Retina (tissue), 1 donor: ENCODE measurements around the gene IQSEC1.

Experiments used
- DNase-seq: peaks from one replicate; pipeline ENCODE4 v3.0.0-alpha.2; 2016

IQSEC1 gene

DNA sequence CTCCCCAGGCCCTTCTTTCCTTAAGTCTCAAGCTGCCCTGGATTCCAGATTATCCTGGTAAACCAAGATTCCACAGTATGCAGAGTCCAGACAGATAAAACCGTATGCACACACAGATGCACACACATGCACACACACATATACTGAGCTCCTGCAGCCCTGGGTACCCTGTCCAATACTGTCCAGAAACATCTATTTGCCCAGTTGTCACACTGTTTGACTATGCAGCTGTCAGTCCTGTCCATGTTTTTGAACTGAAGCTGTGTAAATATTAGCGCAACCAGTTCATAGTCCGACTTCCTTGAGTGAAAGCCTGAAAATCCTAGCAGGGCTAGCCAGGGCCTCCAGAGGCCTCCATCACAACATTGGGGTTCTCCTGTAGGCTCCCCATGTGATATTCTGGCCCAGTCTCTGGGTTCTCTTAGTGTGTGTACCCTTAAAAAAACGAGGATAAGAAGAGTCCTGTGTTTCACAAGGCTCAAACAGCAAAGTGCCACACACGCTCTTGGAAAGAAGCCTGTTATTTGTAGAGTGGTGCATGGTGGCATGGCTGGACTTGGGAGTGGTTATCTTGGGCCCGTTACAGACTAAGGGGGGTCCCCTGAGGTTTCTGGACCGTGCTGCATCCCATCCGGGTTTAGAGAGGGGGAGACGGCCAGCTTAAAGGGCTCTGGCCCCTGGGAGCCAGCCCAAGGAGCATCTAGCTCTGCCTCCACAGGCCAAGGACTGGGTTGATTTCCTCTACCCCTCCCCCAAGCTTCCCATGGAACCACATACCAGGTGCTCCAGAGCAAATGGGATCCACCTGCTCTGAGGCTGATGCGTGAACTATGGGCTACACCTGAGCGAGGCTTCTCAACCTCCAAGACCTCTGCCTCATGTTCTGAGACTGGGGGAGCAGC, 108.3 kb downstream of the IQSEC1 start:
- DNase-seq = no peak

DNA sequence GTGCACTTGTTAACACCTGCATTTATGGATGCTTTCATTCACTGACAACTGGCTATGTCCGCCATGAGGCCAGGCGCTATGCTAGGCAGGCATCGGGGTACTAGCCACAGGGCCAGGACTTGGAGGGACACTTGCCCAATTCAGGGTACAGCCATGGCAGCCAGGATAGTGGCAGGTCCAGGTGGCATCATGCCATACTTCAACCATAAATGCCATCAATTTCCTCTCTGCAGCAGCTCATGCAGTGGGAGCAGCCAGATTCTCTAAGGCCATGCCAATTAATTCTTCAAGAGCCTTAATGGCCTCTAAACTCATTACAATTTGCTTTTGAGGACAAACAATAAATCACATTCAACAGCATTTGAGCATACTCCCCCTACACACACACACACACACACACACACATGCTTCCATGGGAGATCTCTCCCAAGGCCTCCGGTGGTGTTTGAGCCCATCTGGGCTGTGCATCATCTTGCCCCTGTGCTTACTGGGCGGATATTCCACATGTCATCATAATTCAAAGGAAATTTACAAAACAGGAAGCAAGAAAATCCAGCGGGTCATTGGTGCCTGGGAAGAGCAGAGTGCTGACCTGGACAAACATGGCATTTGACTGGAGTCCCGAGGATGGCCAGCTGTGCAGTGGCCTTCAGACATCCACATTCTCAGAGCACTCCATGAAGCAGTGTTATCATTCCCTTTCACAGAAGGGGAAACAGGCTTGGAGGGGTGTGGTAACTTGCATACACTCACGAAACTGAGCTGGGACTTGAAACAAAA, 109.1 kb downstream of the IQSEC1 start:
- DNase-seq = no peak

DNA sequence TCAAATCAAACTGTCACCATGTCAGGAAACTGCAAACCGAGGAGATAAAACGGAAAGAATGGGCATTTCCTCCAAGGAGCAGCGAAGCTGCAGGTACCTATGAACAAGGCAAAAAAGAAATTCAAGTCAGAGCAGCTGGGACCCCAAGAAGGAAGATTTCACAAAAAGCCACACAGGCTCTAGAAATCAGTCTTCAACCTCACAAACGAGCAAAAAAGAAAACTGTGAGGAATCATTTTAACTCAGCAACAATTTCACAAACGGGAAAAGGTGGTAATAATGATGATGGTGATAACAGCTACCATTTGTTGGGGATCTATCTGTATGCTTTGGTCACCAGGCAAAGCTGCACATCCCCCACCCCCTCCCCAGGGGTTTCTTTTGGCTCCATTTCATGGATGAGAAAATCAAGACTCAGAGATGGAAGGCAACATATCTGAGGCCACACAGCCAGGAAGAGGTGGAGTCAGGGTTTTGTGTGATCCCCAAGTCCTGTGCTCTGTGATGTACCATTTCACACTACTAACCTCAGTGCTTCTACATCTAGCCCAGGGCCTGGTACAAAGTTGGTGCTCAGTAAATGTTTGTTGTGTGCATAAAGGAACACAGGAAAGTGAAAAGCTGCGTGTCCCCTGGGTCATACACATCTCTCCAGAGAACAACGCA, 109.9 kb downstream of the IQSEC1 start:
- no peak for DNase-seq

DNA sequence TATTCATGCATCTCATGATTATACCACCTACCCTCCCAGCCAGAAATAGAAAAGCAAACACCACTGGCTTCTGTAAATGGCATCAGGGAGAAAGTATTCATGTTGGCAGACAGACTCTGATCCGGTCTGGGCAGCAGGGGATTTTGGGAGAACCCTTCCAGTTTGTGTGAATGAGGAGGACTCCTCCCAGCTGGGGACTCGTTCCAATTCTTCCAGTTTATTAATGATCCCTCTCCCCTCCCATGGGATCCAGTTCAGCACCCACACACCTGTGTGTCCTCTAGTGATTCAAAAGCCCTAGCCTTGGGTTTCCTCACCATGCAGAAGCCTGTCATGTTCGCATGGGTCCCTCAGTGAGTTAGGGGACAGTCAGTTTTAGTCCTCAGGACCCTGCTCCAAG, 110.9 kb downstream of the IQSEC1 start:
- DNase-seq = no peak

DNA sequence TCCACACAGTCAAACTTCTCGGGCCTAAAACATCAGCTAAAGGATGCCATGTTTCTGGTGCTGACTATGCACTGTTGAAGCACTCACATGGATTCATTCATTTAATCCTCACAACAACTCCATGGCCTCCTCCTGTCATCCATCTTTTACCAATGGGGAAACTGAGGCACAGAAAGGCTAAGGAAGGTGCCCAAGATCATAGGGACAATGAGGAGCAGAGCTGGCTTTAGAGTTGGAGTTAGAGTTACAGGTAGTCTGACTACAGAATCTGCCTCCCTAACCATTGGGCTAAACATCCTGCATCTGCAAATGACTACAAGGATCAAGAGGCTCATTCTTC, 111.6 kb downstream of the IQSEC1 start:
- no peak for DNase-seq

DNA sequence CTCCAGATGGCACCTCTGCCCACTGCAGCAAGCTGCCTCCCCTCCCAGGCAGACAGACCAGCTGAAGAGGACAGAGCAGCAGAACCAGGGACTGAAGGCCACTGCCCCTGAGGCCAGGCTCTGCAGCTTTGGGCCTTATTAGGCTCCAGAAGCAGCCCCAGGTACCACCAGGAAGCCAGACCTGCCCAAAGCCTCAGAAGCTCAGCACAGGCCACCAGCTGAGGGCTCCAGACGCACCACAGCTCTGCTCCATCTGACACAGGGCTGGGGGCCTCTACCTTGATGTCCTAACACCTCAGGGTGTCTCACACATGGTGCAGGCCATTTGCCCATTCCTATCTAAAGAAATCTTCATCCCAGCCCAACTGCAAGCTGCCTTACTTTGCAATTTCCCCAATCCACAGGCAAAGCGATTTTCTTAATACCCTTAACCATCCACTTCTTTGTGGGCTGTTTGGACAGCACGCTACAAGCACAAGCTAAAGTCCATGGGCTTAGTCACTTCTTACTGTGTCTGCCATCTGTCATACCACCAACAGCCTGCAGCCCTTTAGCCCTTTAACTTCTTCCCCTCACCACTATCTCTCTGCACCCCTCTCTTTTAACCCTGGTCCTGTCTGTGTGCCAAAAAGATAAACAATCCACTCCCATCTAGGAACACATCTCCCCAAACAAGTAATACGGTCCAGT, 112.1 kb downstream of the IQSEC1 start:
- no peak for DNase-seq

DNA sequence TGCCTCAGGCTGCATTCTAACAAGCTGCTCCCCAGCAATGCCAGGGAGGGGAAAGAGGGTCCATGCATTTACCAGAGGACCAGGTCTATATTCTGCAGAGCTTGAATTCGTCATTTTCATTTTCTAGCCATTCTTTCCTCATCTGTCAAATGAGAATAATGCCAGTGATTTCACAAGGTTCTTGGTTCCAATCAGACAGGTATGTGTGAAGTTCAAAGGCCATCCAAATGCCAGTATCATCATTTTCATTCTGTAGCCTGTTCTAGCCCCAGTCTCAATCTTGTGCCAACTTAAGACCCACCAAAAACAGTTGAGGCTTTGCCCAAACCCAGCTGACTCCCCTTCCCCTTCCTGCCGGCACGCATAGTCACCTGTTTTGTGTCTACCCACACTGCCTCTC, 112.7 kb downstream of the IQSEC1 start:
- no peak for DNase-seq

DNA sequence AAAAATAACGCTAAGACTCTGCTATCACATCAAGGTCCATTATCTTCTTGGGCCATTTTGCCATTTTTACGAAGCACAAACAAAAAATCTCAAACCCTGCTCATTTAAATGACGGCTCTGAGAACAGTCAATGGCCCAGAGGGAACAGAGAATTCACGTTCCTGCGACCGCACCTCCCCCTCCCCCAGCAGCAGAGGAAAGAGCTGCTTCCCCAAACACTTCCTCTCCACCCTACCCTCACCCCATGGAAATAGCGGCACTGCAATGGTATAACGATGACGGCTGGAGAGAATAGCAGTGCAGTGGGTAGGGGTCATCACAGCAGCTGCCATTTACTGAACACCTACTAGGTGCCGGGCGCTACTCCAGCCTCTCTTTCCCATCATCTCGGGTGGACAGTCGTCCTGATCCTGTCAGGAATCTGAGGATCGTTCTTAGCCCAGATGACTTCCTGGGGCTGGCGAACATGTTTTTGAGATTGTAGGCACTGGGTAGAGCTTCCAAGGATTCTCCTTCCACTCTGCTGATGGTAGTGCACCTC, 113.3 kb downstream of the IQSEC1 start:
- DNase-seq = no peak

DNA sequence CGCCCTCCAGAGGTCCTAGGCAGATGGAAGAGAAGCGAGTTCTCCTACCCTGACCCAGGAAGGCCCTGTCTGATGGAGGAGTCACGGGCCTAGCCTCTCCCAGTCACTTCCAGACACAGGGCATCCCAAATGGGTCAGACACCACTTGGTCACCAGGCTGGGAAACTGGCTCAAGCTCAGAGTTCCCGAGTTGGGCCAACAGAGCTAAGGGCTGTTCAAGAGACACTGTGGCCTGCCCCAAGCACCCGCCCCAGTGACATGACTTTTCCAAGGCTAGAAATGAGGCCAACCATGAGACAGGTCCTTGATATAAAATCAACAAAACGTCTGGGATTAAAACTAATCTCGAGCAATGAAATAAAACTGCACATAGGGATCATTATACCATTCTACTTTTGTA, 113.8 kb downstream of the IQSEC1 start:
- no peak for DNase-seq

DNA sequence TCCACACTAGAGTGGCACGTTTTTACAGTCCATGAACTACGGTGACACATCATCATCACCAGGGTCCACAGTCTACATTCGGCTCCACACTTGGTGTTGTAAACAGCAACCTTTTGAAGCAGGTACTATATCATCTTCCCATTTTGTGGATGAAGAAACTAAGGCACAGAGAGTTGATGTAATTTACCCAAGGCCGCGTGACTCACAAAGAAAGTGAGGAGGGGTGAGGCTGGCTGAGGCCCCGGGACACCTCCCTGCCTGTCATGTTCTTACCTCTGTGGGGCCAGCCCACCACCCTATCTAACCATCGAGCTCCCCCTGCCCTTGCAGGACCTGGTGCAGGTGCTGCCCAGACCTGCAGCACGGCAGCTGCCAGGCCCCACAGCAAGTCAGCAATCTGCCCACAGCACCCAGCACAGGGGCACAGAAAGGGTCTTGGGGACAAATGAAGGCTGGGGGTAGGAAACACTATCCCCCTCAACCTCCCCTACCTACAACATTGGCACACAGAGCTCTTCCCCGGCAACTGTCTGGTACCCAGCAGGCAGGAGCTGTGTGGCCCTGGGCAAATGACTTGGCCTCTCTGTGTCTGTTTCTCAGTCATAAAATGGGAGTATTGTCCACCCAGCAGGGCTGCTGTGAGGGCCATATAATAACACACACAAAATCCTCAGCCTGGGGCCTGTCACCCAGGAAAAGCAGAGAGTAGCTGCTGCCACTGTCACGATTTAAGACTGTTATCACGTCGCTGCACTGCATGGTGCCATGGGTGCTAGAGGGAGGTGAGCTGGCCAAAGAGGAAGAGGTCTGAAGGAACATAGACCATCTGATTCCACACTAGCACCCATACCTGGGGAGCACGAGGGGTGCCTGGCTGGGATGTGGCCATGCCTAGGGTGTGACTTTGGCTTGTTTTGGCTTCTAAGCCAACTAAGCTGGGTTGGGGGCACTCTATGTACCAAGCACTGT, 115.1 kb downstream of the IQSEC1 start:
- no peak for DNase-seq

DNA sequence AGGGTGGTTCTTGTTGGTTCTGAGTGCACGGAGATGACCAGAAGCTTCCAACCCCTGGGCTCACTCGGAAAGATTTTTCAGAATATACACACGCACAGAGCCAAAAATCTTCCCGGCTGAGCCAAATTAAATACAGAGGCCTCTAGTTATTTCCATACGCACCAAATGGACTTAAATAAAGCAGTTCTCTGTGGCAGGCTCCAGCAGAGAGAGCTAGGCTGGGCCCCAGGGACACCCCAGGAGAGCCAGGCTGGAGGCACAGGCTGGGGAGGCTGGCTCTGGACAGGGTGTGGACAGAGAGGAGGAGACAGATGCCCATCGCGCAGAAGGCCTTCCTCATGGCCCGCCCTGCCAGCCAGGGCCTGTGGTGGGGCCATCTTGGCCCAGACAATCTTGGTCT, 115.9 kb downstream of the IQSEC1 start:
- DNase-seq = no peak

DNA sequence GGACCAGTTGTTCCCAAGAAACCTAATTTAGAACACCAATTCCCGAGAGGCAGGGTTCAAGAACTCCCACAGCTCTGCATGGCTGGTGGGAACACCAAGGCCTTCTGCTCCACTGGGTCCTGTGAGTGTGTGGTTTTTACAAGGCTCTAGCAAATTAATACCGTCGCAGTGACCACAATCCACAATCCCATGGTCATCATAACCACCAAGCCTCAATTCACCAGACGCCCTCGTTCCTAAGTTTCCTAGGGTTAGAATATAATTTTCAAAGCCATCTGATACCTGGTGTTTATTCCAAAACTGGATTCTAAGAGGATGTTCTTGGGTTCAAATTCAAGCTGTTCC, 116.9 kb downstream of the IQSEC1 start:
- DNase-seq = no peak

DNA sequence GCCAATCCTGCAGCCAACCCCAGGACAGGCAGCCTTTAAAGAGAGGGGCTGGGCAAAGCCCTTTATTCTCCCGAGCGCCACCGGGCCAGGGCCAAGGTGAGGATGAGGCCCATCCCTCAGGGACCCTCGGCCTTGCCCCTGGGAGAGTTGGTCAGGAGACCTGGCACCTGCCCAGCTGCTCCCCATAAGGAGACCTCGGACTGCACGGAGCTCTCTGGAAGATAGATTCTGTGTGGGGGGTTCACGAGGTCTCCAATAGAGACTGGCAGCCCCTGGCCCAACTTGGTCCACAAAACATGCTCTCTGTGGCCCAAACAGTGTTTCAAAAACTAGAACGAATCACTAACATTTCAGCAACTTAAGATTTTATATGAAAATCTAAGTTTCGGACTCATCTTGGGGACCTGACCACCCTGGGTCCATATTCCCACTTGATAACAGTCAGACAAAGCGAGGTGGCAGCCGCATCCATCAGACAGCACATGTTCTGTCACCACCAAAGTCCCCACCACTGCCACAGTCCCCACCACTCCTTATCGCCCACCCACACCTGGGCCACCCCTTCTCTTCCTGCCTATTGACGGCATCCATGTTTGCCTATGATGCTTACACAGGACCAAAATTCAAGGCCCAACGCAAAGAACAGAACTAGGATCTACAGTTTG, 117.4 kb downstream of the IQSEC1 start:
- no peak for DNase-seq

DNA sequence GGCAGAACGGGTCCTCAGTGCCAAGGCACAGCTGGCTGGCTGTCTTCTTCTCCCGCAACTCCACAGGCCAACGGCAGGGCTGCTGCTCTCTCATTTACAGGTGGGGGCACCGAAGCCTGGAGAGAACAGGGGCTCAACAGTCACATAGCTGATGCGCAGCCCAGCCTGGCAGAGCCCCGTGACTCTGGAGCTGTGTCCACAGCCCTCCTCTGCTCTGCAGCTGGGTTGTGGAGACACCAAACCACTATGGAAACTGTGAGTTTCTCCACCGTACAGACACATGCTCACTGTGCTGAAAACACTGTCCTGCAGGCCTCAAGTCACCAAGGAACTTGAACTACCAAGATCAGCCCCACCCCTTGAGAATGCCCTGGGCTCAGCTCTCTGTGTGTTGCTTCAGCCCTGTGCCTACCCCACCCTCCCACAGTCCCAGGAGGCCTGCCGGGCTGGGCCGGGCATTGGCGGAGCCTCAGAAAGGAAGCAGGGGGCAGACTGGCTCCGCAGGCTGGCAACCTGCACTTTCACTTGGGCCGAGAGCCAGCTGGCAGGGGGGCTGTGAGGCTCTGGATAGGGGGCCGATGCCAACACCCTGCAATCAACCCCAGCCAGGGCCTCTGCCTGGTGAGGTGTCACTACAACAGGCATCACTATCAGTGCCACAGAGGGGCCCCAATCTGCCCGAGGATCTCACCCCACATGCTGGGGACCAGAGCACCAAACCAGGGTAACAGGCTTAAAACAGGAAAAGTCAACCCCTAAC, 118.2 kb downstream of the IQSEC1 start:
- no peak for DNase-seq

DNA sequence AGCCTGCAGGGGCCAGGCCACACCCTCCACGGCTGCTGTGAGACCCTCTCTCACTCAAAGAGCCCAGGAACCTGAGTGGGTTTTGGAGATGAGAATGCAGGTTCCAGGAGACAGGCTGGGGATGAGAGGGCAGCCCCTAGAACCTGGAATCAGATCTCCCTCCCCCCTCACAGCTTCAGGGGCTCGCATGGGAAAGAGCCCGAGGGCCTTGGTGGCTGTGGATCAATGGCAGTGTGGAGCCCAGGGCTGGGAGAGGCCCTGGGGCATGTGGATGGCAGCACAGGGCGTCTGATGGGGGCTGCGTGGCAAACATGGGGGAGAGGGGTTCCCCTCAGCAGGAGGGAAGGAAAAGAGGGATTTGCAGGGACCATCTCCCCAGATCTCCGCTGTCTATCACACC, 119.0 kb downstream of the IQSEC1 start:
- DNase-seq = no peak

DNA sequence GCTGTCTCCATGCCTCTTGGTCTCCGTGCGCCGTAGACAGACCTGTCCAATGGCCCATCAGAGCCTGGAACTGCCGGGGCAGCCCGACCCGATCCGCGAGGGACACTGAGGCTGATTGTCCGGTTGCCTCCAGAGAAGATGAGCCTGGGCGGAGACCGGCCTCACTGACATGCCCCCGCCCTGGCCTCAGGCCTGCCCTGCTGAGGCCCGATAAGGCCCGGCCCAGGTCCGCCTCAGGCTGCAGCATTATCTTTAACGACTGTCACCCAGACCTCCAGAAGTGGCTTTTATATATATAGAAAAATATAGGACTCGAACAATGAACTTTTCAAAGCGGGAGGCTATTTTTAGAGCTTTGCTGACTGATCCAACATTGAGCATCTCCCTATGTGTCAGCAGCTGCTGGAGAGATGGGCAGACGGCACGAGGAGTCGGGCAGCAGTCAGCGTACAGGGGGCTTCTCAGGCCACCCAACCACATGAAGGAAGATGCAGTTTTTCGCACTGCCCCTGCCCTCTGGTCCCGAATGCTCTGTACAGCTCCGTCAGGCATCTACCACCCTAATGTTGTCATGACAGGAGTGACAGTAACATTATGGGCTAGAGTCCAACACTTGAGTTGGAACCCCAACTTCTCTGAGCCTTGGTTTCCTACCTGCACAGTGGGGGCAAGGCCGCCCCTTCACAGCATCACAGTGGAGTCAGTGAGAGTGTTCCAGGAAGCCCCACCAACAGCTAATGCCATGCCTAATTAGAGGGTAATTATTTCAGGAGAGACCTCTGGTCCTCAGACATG, 119.8 kb downstream of the IQSEC1 start:
- no peak for DNase-seq

DNA sequence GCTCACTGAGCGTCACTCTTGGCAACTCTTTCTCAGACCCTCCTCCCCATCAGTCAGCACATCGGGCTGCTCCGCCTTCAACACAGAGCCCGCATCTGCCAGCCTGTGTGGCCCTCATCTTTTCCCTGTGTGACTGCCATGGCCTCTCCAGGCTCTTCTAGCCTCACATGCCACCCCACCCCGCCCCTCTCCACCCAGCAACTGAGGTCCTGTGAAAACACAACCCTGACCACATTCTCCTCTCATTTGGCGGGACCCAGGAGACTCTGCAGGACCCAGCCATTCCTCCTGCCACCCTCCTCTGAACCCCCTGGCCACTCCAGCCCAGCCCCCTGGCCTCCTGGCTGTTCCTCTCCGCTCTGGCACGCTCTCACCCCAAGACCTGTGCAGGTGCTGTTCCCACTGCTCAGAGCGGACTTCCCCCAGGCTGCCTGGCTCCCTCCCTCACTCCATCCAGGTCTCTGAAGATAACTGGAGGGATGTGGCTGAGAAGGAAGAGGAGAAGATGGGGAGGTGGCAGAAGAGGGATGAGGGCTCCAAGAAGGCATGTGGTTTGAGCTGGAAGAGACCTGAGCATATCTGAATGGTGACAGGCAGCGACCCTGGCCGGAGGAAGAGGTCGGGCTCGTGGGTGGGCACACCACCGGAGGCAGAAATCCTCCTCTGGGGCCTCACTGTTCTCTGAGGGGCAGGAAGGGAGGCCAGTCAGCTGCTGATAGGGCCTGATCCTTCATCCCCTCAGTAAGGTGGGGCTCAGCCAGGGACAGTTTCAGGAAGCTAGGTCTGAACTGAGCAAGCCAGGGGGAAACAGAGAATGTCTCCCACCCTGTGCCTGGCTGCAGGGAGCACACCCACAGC, 120.7 kb downstream of the IQSEC1 start:
- DNase-seq = no peak

DNA sequence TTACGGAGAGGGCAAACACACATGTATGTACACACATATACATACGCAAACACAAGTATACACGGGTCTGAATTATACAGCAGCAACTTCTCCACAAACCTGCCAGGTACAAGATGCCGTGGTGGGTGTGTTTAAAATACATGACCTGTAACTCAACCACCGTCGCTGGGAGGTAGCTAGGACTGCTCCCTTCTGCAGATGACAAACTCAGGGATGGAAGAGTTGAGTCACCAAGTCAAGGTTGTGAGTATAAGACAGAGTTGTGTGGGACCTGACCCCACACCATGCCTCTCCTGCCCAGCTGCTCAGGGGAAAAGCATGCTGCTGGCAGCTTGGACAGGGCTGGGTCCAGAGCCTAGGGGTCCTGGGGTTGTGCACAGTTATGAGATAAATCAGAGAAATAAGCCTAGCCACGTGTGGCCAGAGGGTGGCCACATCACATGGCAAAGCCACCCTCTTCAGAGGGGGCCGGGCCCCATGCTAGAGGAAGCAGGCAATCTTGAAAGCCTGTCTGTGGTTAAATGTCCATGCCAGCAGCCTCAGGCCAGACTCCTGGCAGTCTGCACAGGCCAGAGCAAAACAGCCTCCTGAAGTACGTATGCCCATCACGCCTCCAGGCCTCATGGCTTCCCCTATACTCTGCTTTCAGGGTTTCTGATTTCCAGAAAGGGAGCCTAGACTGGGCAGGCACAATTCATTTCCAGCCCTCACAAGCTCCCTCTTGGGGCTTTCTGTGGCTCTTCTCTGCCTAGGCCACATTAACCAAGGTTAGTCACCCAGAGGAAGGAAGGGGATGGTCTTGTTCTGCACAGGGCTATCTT, 124.1 kb downstream of the IQSEC1 start:
- no peak for DNase-seq
